ENCODE measurements around the gene PRPF38A. TPM values are rescaled to one million over a fixed set of nuclear protein-coding genes. Genes with fewer than 3 reads are reported as not detected.

PRPF38A gene, protein sequence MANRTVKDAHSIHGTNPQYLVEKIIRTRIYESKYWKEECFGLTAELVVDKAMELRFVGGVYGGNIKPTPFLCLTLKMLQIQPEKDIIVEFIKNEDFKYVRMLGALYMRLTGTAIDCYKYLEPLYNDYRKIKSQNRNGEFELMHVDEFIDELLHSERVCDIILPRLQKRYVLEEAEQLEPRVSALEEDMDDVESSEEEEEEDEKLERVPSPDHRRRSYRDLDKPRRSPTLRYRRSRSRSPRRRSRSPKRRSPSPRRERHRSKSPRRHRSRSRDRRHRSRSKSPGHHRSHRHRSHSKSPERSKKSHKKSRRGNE
- total RNA-seq = 10 to 100 TPM; 87.0 to 87.4 TPM

DNA sequence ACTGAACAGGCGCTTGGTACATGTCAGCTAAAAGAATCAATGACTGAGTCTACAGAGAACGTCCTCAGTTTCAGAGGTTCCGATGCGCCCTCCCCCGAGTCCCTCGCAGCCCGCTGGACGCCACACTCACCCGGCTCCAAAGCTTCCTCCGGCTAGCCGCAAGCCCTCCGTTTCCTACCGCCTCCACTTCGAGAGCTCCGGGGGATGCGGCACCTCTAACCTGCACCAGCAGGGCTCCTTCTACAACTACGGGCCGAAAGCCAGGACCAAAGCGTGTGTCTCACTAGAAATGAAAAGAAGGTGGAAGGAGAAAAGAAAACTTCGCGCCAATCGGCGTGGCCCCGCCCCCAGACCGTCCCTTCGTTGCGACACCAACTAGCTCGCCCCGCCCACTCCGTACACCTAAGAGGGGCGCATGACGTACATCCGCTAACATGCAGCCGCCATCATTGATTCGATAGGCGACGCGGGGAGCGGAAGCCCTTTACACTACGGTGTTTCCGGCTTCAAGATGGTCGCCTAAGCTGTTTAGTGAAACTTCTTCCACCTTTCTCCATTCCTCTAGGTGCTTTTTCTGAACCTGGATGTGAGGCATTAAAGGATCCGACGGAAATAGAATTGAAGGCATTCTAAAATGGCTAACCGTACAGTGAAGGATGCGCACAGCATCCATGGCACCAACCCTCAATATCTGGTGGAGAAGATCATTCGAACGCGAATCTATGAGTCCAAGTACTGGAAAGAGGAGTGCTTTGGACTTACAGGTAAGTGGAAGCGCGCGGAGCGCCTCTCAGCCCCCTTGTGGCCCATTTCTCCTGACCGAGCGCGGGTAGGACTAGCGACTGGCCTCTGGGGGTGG lies at the start of gene PRPF38A, which contains the start of gene ORC1:
Gene PRPF38A, plus strand, starts transcription at position 487 of the 859 bp plus-strand sequence. Its CDS starts 148 bp downstream, at position 635.
Gene ORC1, minus strand, starts transcription at position 308 of the 859 bp plus-strand sequence. CDS start 2,200 bp downstream, outside the sequence.

DNA sequence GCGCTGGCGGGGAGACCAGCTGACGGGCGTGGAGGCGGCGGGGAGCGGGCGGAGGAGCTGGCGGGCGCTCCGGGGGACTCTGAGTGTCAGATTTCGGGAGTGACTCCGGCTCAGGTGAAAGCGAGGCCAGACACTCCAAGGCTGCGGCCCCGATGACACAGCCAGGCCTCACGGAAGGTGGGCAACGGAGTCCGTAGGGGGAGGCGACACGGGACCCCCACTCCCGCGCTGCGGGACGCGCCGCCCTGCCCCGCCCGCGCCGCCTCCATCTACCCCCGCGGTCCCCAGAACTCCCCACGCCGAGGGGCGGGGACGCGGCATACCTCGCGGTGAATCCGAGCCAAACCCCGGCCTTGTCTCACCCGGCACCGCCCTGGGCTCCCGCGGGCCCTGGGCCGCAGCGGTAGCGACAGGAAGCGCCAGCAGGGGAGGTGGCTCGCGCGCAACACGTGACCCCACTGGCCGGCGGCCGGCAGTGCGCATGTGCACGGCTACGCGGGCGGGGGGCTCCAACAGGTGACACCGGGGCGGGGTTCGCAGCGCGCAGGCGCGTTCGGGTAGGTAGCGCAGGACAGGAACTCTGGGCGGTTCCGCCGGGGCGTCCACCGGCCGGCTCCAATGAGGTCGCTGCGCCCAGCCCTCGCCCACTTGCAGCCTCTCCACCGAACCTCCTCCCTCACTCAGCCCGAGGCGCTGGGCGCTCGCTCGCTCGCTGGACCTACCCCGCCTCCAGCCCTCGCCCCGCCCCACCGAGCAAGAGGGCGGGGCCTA lies 38.5 kb upstream of the PRPF38A start, which contains the start of gene CC2D1B:
Gene CC2D1B, minus strand, starts transcription at position 460 of the 771 bp plus-strand sequence. CDS start 1,585 bp downstream, outside the sequence.

Other genes starting within 250 kb of the PRPF38A start
- gene CC2D1B, start 38.4 kb upstream of the PRPF38A start, total RNA-seq = 10 to 100 TPM; 53.1 to 53.9 TPM
- 10 to 100 TPM; 21.6 to 21.7 TPM for gene ORC1, start 179 bp upstream of the PRPF38A start, total RNA-seq
- 10 to 100 TPM; 93.6 to 98.8 TPM for gene TUT4, start 148.5 kb downstream of the PRPF38A start, total RNA-seq
- gene GPX7, start 197.8 kb downstream of the PRPF38A start, total RNA-seq = 10 to 100 TPM; 27.9 to 30.4 TPM
- 10 to 100 TPM; 25.9 to 27.3 TPM for gene SHISAL2A, start 228.6 kb downstream of the PRPF38A start, total RNA-seq

Data from activated naive CD4-positive, alpha-beta T cell treated with anti-CD3 and anti-CD28 coated beads, Interleukin-2, amount 10 ng/mL, durations not matched to agents 5 hours and 36 hours (primary cell).